GM12874 (cell line): ENCODE results near the gene IKZF2.

ENCODE experiments used
- TF ChIP-seq, protein P1 (sequence below): IDR thresholded peaks from 2 replicates; pipeline ENCODE4 v1.5.1; 2011; ENCODE audit warnings: low read depth, mild to moderate bottlenecking, control low read depth, low read length, moderate library complexity; ENCODE audit not compliant: insufficient read depth

IKZF2 gene

GRCh38 chr2:213007290-213007838, 144.0 kb downstream of the IKZF2 start:
- TF ChIP-seq, protein P1, sequence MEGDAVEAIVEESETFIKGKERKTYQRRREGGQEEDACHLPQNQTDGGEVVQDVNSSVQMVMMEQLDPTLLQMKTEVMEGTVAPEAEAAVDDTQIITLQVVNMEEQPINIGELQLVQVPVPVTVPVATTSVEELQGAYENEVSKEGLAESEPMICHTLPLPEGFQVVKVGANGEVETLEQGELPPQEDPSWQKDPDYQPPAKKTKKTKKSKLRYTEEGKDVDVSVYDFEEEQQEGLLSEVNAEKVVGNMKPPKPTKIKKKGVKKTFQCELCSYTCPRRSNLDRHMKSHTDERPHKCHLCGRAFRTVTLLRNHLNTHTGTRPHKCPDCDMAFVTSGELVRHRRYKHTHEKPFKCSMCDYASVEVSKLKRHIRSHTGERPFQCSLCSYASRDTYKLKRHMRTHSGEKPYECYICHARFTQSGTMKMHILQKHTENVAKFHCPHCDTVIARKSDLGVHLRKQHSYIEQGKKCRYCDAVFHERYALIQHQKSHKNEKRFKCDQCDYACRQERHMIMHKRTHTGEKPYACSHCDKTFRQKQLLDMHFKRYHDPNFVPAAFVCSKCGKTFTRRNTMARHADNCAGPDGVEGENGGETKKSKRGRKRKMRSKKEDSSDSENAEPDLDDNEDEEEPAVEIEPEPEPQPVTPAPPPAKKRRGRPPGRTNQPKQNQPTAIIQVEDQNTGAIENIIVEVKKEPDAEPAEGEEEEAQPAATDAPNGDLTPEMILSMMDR: no peak

DNA sequence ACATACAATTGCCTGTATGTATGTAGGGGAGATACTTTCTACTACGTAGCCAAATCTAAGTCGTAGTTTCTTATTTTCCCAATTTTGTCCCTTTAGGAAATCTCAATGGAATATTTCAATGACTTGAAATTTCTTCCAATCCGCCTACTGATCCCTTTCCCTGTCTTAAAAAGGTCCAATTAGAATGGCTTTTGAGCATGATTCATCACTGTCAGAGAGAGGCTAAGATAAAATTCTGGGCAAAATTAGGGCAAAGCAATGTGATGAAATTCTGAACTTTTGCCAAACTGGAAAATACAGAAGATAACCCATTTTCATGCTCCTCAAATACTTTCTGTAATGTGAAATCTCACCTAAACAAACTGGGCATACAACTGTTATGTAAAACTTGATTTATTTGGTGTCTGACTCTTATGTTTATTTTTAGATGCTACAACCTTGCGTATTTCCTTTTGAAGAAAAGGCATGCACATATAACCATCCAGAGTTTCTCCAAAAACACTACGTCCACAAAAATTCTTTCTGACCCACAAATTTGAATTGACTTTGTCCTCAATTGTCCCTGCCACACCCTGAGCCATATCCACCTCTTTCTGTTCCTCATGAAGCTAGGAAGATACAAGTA, 147.1 kb downstream of the IKZF2 start:
- TF ChIP-seq, protein P1: no peak

DNA sequence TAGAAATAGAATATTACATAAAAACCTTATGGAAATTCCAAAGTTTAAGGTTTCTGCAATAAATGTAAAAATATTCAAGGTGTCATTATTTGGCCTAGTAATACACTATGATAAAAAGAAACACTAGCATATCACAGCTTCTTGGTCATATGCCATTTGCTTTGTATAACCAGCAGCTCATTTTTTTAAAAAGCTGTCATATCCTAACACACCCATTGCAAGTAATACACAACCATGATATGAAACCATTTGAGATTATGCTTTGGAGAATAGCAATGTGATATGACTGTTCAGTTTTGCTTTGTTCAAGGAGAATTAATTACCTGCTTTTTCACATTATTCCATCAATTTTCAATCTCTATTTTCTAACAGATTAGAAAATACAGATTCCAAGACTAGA, 149.0 kb downstream of the IKZF2 start:
- TF ChIP-seq, protein P1: no peak

- TF ChIP-seq, protein P1: no peak
Observed at GRCh38 chr2:213001297-213001910, 150.0 kb downstream of the IKZF2 start.

GRCh38 chr2:212998626-212999359, 152.6 kb downstream of the IKZF2 start:
- TF ChIP-seq, protein P1: no peak

- TF ChIP-seq, protein P1: no peak
Observed at GRCh38 chr2:212997526-212998020, 153.8 kb downstream of the IKZF2 start.

- TF ChIP-seq, protein P1: no peak
Observed at GRCh38 chr2:212995920-212996319, 155.5 kb downstream of the IKZF2 start.
